LoVo (cell line): ENCODE data around the gene TNK2.
"Not testable (repeated sequence)": the region's sequence is repeated elsewhere in the genome, so short reads cannot be mapped to it uniquely, and the experiment has no call there.

Experiments
- DNase-seq: peaks from one replicate; pipeline ENCODE4 v3.0.0-alpha.2; 2016; ENCODE audit warnings: low spot score

The TNK2 gene

GRCh38 chr3:195916991-195917390, 8.6 kb upstream of the TNK2 start:
- no peak for DNase-seq

- DNase-seq, result no peak
Observed at GRCh38 chr3:195916291-195916690, 7.9 kb upstream of the TNK2 start.

GRCh38 chr3:195914648-195915473, 6.5 kb upstream of the TNK2 start:
- peak; percentile 94 for DNase-seq

- not testable (repeated sequence) for DNase-seq
Observed at GRCh38 chr3:195914146-195914545, 5.8 kb upstream of the TNK2 start.

- no peak for DNase-seq
Observed at GRCh38 chr3:195913382-195913781, 5.0 kb upstream of the TNK2 start.

GRCh38 chr3:195911946-195912270, 3.6 kb upstream of the TNK2 start:
- DNase-seq, result no peak

- no peak for DNase-seq
Observed at GRCh38 chr3:195911041-195911945, 2.9 kb upstream of the TNK2 start.

- DNase-seq, result no peak
Observed at GRCh38 chr3:195910499-195910845, 2.1 kb upstream of the TNK2 start.

GRCh38 chr3:195909644-195910498, 1.5 kb upstream of the TNK2 start:
- peak; percentile 83 for DNase-seq

GRCh38 chr3:195908694-195909581, 587 bp upstream of the TNK2 start:
- DNase-seq, result no peak

- no peak for DNase-seq
Observed at GRCh38 chr3:195907684-195907933, 742 bp downstream of the TNK2 start.

- no peak for DNase-seq
Observed at GRCh38 chr3:195906865-195907683, 1.3 kb downstream of the TNK2 start.

- no peak for DNase-seq
Observed at GRCh38 chr3:195905970-195906864, 2.1 kb downstream of the TNK2 start.

- DNase-seq, result no peak
Observed at GRCh38 chr3:195904368-195904767, 4.0 kb downstream of the TNK2 start.

- DNase-seq, result no peak
Observed at GRCh38 chr3:195903950-195904290, 4.4 kb downstream of the TNK2 start.

GRCh38 chr3:195902634-195903033, 5.7 kb downstream of the TNK2 start:
- not testable (repeated sequence) for DNase-seq

GRCh38 chr3:195901836-195902585, 6.3 kb downstream of the TNK2 start:
- DNase-seq, result not testable (repeated sequence)

- DNase-seq, result no peak
Observed at GRCh38 chr3:195900436-195901355, 7.7 kb downstream of the TNK2 start.
